ENCODE data around the gene BCL2L12.

The BCL2L12 gene

GRCh38 chr19:49642492-49643035 is 23.2 kb upstream of the BCL2L12 start:
- no peak for DNase-seq

GRCh38 chr19:49643466-49643865 is 22.3 kb upstream of the BCL2L12 start:
- no peak for DNase-seq

GRCh38 chr19:49645592-49645991 is 20.1 kb upstream of the BCL2L12 start:
- DNase-seq: no peak

- no peak for DNase-seq
Measured at GRCh38 chr19:49645995-49646394, 19.7 kb upstream of the BCL2L12 start.

- DNase-seq: no peak
Measured at GRCh38 chr19:49646586-49646985, 19.1 kb upstream of the BCL2L12 start.

- DNase-seq: no peak
Measured at GRCh38 chr19:49651029-49651819, 14.5 kb upstream of the BCL2L12 start.

GRCh38 chr19:49651820-49652550 is 13.7 kb upstream of the BCL2L12 start:
- no peak for DNase-seq

- no peak for DNase-seq
Measured at GRCh38 chr19:49652551-49653465, 12.9 kb upstream of the BCL2L12 start.

GRCh38 chr19:49653466-49653806 is 12.3 kb upstream of the BCL2L12 start:
- DNase-seq: no peak

GRCh38 chr19:49654581-49654980 is 11.2 kb upstream of the BCL2L12 start:
- DNase-seq: no peak

- no peak for DNase-seq
Measured at GRCh38 chr19:49655570-49656455, 9.9 kb upstream of the BCL2L12 start.

GRCh38 chr19:49656456-49657109 is 9.2 kb upstream of the BCL2L12 start:
- no peak for DNase-seq

GRCh38 chr19:49657493-49658138 is 8.1 kb upstream of the BCL2L12 start:
- DNase-seq: no peak

- DNase-seq: no peak
Measured at GRCh38 chr19:49658139-49658517, 7.6 kb upstream of the BCL2L12 start.

- DNase-seq: no peak
Measured at GRCh38 chr19:49658566-49659442, 6.9 kb upstream of the BCL2L12 start.

GRCh38 chr19:49660338-49660961 is 5.3 kb upstream of the BCL2L12 start:
- DNase-seq: no peak

- DNase-seq: no peak
Measured at GRCh38 chr19:49662011-49662410, 3.7 kb upstream of the BCL2L12 start.

GRCh38 chr19:49663224-49663623 is 2.5 kb upstream of the BCL2L12 start:
- DNase-seq: no peak

Measured in GOT3 (cell line).